GM20000 (cell line): ENCODE data around the gene BCAP29.
A peak's percentile ranks its signal among the peaks of the same experiment; 100 is the strongest.

ENCODE experiments used
- DNase-seq: peaks from one replicate; pipeline ENCODE4 v3.0.0; 2012; ENCODE audit warnings: low spot score
- CTCF ChIP-seq: IDR thresholded peaks from 2 replicates; pipeline ENCODE4 v1.5.1; 2012; ENCODE audit warnings: mild to moderate bottlenecking, control low read depth; ENCODE audit errors: extremely low read depth, missing control alignments

The BCAP29 gene

GRCh38 chr7:107609811-107610261 lies 29.8 kb downstream of the BCAP29 start:
- no peak for TF ChIP-seq CTCF

GRCh38 chr7:107610323-107610722 lies 30.3 kb downstream of the BCAP29 start:
- TF ChIP-seq CTCF: no peak
- no peak for DNase-seq

More at GRCh38 chr7:107609811-107610261, 29.8 kb downstream of the BCAP29 start:
- DNase-seq: no peak

- DNase-seq: no peak
- TF ChIP-seq CTCF: no peak
These were observed 33.4 kb downstream of the BCAP29 start for GRCh38 chr7:107613439-107613838.

- no peak for TF ChIP-seq CTCF
- no peak for DNase-seq
These were observed 33.9 kb downstream of the BCAP29 start for GRCh38 chr7:107613948-107614347.

GRCh38 chr7:107614425-107614824 lies 34.4 kb downstream of the BCAP29 start:
- TF ChIP-seq CTCF: no peak
- no peak for DNase-seq

GRCh38 chr7:107615910-107616680 lies 36.0 kb downstream of the BCAP29 start:
- DNase-seq: no peak
- no peak for TF ChIP-seq CTCF

GRCh38 chr7:107622429-107622828 lies 42.4 kb downstream of the BCAP29 start:
- DNase-seq: peak; percentile 7

More at GRCh38 chr7:107622429-107622828, 42.4 kb downstream of the BCAP29 start:
- TF ChIP-seq CTCF: no peak
